ENCODE results near the gene TBX2. TPM values are rescaled to one million over a fixed set of nuclear protein-coding genes. Genes with fewer than 3 reads are reported as not detected.

The TBX2 gene
- total and polyA plus RNA-seq, 2 experiments from 2014 or later = 212 to 228 TPM

DNA sequence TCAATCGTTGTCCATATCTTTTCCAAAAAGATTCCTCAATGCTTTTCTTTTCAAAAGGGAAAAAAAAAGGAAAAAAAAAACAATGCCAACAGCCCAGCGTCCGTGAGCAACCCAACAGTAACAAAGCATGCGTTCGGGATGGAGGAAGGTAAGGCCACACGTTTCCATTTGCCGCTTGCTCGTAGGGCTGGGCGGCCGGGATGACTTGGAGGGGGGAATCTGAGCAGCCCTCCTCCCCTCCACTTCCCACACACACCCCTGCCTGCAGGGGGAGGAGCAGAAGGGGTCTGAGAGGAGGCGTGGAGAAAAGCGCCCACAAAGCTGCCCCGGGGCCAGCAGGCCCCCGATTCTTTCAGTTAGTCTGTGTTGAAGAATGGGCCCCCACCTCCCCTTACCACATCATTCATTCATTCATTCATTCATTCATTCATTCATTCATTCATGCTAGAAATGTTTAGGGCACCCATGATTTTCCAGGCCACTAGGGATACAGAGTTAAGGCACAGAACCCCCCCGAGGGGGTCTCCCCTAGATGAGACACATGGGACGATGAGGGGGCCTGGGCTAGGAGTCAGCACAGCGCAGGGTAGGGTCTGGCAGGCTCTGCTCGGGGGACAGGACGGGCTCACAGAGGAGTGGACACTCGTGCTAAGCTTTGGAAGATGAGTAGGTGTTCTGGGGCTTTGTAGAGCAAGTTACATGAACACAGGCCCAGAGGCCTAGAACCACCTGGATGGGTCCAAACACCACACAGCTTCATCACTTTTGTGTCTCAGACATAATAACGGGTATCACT is 10.9 kb upstream of the TBX2 start:
- H3K9me3 ChIP-seq (ENCODE audit: low read depth) = no peaks in the 10 kb centered on the region
- no peak for DNase-seq (ENCODE audit: low read depth in 1 of 2, low spot score in 1 of 2)
- peaks cover 43% of the 10 kb centered on the region for H3K4me1 ChIP-seq (ENCODE audit: low read depth)
- no peaks in the 10 kb centered on the region for H3K36me3 ChIP-seq
- TF ChIP-seq, protein P1, sequence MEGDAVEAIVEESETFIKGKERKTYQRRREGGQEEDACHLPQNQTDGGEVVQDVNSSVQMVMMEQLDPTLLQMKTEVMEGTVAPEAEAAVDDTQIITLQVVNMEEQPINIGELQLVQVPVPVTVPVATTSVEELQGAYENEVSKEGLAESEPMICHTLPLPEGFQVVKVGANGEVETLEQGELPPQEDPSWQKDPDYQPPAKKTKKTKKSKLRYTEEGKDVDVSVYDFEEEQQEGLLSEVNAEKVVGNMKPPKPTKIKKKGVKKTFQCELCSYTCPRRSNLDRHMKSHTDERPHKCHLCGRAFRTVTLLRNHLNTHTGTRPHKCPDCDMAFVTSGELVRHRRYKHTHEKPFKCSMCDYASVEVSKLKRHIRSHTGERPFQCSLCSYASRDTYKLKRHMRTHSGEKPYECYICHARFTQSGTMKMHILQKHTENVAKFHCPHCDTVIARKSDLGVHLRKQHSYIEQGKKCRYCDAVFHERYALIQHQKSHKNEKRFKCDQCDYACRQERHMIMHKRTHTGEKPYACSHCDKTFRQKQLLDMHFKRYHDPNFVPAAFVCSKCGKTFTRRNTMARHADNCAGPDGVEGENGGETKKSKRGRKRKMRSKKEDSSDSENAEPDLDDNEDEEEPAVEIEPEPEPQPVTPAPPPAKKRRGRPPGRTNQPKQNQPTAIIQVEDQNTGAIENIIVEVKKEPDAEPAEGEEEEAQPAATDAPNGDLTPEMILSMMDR (IDR thresholded peaks at IDR 0.05; ENCODE audit: low read depth, low read length) = no peak
- H3K27me3 ChIP-seq = no peaks in the 10 kb centered on the region
- H3K27ac ChIP-seq = no peak overlapping the region
- no peak overlapping the region for H3K4me3 ChIP-seq

DNA sequence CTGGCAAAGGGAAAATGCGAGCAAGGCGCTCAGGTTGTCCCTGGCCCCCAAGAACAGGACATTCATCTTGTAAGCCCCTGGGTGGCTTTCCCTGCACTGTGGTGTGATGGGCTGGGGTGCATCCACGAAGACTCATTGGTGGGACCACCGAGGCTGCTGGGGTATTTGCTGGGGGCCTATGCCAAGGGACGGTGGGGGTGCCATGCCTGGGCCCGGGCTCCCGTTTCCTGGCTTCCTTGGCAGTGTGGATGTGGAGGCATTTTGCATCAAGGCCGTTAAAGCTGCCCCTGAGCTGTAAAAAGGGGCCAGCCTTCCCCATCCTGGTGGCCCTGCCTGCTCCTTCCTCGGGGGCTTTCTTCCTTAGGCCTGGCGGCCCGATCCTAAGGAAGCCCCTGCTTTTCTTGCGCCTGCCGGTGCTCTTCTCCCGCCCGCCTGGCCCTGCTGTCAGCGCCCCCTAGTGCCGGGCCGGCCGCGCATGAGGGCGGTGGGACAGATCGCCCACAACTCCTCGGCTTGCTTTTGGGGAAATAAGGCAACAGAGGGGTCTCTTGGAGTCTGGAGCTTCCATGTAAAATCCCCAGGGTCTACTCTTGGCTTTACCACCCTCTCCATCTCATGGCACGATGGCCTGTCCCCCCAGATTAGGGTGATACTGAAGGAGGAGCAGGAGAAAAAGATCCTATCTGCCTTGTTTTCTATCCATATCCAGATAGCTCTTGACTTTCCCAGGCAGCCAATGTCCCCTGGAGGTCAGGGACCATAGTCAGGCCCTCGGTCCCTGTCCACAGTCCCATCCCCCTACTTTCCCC is 9.8 kb upstream of the TBX2 start:
- Histone ChIP-seq H3K36me3 (no peaks in the 10 kb centered on the region), H3K27ac (peak overlapping the region; percentile 34), H3K4me3 (no peak overlapping the region), H3K27me3 (no peaks in the 10 kb centered on the region), H3K4me1 (ENCODE audit: low read depth) (peaks cover 45% of the 10 kb centered on the region), H3K9me3 (ENCODE audit: low read depth) (no peaks in the 10 kb centered on the region)
- TF ChIP-seq, protein P1 (IDR thresholded peaks at IDR 0.05; ENCODE audit: low read depth, low read length) = peak; percentile 97
- DNase-seq (ENCODE audit: low read depth in 1 of 2, low spot score in 1 of 2) = peak; percentile 65 to 70

DNA sequence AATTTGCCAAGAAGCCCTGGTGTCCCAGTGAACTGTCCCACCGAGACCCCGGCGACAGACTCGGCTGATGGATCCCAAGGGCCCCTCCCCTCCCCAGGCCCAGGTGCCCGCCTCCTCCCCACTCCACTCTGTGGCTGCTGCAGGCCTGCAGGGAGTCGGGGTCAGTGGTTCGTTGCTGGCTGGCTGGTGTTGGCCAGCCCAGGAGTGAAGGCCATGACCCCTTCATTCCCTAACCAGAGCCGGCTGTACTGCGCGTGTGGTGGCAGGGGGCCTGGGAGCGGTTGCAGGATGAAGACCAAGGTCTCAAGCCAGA is 9.2 kb upstream of the TBX2 start:
- Histone ChIP-seq H3K27ac (peak overlapping the region; percentile 34), H3K4me1 (ENCODE audit: low read depth) (peaks cover 44% of the 10 kb centered on the region), H3K4me3 (no peak overlapping the region), H3K36me3 (no peaks in the 10 kb centered on the region), H3K9me3 (ENCODE audit: low read depth) (no peaks in the 10 kb centered on the region), H3K27me3 (no peaks in the 10 kb centered on the region)
- DNase-seq (ENCODE audit: low read depth in 1 of 2, low spot score in 1 of 2) = no peak
- TF ChIP-seq, protein P1 (IDR thresholded peaks at IDR 0.05; ENCODE audit: low read depth, low read length) = no peak

- Histone ChIP-seq H3K4me3 (no peak overlapping the region), H3K9me3 (ENCODE audit: low read depth) (no peaks in the 10 kb centered on the region), H3K36me3 (no peaks in the 10 kb centered on the region), H3K27ac (no peak overlapping the region), H3K4me1 (ENCODE audit: low read depth) (peaks cover 42% of the 10 kb centered on the region), H3K27me3 (no peaks in the 10 kb centered on the region)
- TF ChIP-seq, protein P1 (IDR thresholded peaks at IDR 0.05; ENCODE audit: low read depth, low read length) = no peak
- DNase-seq (ENCODE audit: low read depth in 1 of 2, low spot score in 1 of 2) = no peak
Measured at GRCh38 chr17:61391595-61392291, 7.9 kb upstream of the TBX2 start.

- TF ChIP-seq, protein P1 (IDR thresholded peaks at IDR 0.05; ENCODE audit: low read depth, low read length) = no peak
- Histone ChIP-seq H3K4me3 (no peak overlapping the region), H3K4me1 (ENCODE audit: low read depth) (peaks cover 37% of the 10 kb centered on the region), H3K27me3 (no peaks in the 10 kb centered on the region), H3K27ac (peak overlapping the region; percentile 98), H3K36me3 (no peaks in the 10 kb centered on the region), H3K9me3 (ENCODE audit: low read depth) (no peaks in the 10 kb centered on the region)
- DNase-seq (ENCODE audit: low read depth in 1 of 2, low spot score in 1 of 2) = no peak
Measured at GRCh38 chr17:61392679-61393078, 7.0 kb upstream of the TBX2 start.

Data from cardiac muscle cell (in vitro differentiated cells and primary cell).